Tibial artery (tissue), 4 donors: ENCODE measurements around the gene CLDND1.

Experiments used
- DNase-seq, 2 donors: peaks; one replicate each; pipeline ENCODE4 v3.0.0-alpha.2; 2019
- H3K27ac ChIP-seq, 2 donors: fragments of 200-600 bp; sonication (generic) in 1 of 2; 1 replicate in 1 of 2; 2 replicates in 1 of 2; pipeline ENCODE4 v1.5.1; 2018 to 2019; ENCODE audit warnings: mild to moderate bottlenecking in 1 of 2
- H3K27me3 ChIP-seq, 2 donors: fragments of 200-600 bp; sonication (generic) in 1 of 2; one replicate each; pipeline versions ENCODE4 v1.5.1 to v1.6.0; 2016 to 2019
- H3K36me3 ChIP-seq, 3 donors: fragments of 200-600 bp; sonication (generic) in 2 of 3; one replicate each; pipeline ENCODE4 v1.5.1; 2016 to 2019; ENCODE audit warnings: mild to moderate bottlenecking in 2 of 3
- H3K4me1 ChIP-seq, 4 donors: fragments of 200-600 bp; sonication (generic) in 2 of 4; 1 replicate in 3 of 4; 2 replicates in 1 of 4; pipeline ENCODE4 v1.5.1; 2016 to 2019
- H3K4me3 ChIP-seq, 2 donors: fragments of 200-600 bp; sonication (generic) in 1 of 2; 1 replicate in 1 of 2; 2 replicates in 1 of 2; pipeline ENCODE4 v1.5.1; 2018 to 2019; ENCODE audit warnings: mild to moderate bottlenecking in 2 of 2
- H3K9me3 ChIP-seq, 3 donors: fragments of 200-600 bp; sonication (generic) in 1 of 3; one replicate each; pipeline ENCODE4 v1.5.1; 2016 to 2019
- intact Hi-C: fragments of 100-400 bp; cut with DNase I; formaldehyde crosslinking; loops from one replicate; pipeline ENCODE4 v1.15.0; 2023; ENCODE audit warnings: low total_unique reads
- TF ChIP-seq, protein P1 (sequence below), 2 experiments: fragments of 200-600 bp in 1 of 2; fragments of 450-650 bp in 1 of 2; IDR thresholded peaks; one replicate each; pipeline ENCODE4 v1.5.1; 2017 to 2019; ENCODE audit warnings: antibody characterized with exemption in 2 of 2, mild to moderate bottlenecking in 1 of 2, moderate library complexity in 1 of 2

The CLDND1 gene

DNA sequence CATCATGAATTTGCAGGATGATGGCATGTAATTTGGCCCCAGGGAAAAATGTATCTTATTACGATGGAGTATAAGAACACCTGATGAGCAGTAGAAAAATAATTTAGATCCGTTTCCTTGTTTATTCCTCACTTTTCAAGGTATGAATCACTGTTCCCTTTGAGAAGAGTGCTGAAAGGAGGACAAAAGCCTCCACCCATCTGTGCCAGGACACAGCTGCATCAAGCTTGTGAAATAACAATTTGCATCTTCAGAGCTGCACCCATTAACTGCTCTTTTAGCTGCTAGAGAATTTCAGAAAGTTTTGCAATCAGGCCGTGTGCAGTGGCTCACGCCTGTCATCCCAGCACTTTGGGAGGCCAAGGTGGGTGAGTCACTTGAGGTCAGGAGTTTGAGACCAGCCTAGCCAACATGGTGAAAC is 9.6 kb downstream of the CLDND1 start:
- TF ChIP-seq, protein P1, sequence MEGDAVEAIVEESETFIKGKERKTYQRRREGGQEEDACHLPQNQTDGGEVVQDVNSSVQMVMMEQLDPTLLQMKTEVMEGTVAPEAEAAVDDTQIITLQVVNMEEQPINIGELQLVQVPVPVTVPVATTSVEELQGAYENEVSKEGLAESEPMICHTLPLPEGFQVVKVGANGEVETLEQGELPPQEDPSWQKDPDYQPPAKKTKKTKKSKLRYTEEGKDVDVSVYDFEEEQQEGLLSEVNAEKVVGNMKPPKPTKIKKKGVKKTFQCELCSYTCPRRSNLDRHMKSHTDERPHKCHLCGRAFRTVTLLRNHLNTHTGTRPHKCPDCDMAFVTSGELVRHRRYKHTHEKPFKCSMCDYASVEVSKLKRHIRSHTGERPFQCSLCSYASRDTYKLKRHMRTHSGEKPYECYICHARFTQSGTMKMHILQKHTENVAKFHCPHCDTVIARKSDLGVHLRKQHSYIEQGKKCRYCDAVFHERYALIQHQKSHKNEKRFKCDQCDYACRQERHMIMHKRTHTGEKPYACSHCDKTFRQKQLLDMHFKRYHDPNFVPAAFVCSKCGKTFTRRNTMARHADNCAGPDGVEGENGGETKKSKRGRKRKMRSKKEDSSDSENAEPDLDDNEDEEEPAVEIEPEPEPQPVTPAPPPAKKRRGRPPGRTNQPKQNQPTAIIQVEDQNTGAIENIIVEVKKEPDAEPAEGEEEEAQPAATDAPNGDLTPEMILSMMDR (IDR thresholded peaks at IDR 0.05): no peak
- intact Hi-C loops: no loop called here
- peaks cover 23 to 62% (median 55%) of the 10 kb centered on the region in 3 donors for H3K36me3 ChIP-seq
- H3K4me3 ChIP-seq: no peak overlapping the region
- no peak for DNase-seq
- no peaks in the 10 kb centered on the region for H3K4me1 ChIP-seq
- no peaks in the 10 kb centered on the region for H3K27me3 ChIP-seq
- H3K27ac ChIP-seq: no peak overlapping the region
- H3K9me3 ChIP-seq: no peaks in the 10 kb centered on the region

DNA sequence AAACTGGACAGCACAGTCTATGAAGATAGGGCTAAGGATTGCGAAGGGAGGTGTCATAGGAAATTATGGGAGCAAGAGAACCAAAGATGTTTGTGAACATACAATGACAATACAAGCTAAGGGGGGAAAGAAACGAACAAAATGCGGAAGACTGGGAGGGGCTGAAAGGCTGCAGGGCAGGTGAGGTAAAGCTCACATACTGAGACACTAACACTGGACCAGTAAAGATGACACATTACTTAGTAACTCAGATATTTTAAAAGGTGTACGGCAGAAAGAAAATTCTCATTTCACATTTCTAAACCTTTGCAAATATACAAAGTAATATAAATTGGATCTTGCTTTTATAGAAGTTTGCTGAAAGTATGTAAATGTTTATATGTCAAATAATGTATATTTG is 10.1 kb downstream of the CLDND1 start:
- TF ChIP-seq, protein P1 (IDR thresholded peaks at IDR 0.05): no peak
- H3K27me3 ChIP-seq: no peaks in the 10 kb centered on the region
- no peak for DNase-seq
- intact Hi-C loops: no loop called here
- H3K4me3 ChIP-seq: no peak overlapping the region
- H3K4me1 ChIP-seq: no peaks in the 10 kb centered on the region
- H3K36me3 ChIP-seq: peaks cover 23 to 60% (median 54%) of the 10 kb centered on the region in 3 donors
- no peak overlapping the region for H3K27ac ChIP-seq
- H3K9me3 ChIP-seq: no peaks in the 10 kb centered on the region

DNA sequence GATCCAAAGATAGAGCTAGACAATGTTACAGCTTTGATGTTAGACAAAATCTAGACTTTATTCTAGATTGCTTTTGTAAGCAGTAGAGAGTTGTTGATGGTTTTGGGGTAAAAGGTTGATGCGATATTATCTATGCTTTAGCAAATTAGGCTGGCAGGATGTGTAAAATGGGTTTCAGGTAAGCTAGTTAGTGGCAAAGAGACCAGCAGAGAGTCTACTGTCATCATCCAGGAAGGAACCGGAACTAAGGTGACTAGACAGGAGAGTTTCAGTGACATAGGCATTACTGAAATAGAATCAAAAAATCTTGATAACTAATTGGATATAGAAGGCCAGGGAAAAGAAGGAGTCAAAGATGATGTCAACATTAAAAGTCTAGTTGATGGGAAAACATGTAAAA is 14.1 kb downstream of the CLDND1 start:
- TF ChIP-seq, protein P1 (IDR thresholded peaks at IDR 0.05): no peak
- Histone ChIP-seq H3K4me1 (peaks cover 0 to 4% (median 0%) of the 10 kb centered on the region in 4 donors), H3K27ac (no peak overlapping the region), H3K9me3 (no peaks in the 10 kb centered on the region), H3K36me3 (peaks cover 5 to 38% (median 38%) of the 10 kb centered on the region in 3 donors), H3K4me3 (no peak overlapping the region), H3K27me3 (no peaks in the 10 kb centered on the region)
- intact Hi-C loops: no loop called here
- no peak for DNase-seq

DNA sequence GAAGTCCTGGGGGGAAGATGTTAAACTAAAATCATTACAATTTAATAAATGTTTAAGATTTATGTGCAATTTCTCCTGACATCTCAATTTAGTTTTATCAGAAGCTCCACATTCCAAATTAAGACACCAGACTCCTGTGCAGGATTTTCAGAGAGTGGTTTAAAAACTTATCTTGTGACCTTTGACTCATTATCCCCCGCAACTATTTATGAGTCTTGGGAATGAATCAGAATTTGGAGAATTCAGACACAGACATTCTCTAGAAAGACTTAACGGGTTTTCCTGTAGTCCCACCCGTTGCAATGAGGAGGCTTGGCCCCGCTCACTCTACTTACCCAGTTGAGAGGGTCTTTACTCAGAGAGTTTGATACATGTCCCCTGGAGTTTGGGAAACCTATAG is 18.2 kb downstream of the CLDND1 start:
- DNase-seq: no peak
- no peaks in the 10 kb centered on the region for H3K9me3 ChIP-seq
- peaks cover 0 to 15% (median 11%) of the 10 kb centered on the region in 3 donors for H3K36me3 ChIP-seq
- H3K4me1 ChIP-seq: peaks cover 0 to 4% (median 0%) of the 10 kb centered on the region in 4 donors
- H3K4me3 ChIP-seq: no peak overlapping the region
- no peaks in the 10 kb centered on the region for H3K27me3 ChIP-seq
- intact Hi-C loops: no loop called here
- H3K27ac ChIP-seq: no peak overlapping the region
- TF ChIP-seq, protein P1 (IDR thresholded peaks at IDR 0.05): no peak

DNA sequence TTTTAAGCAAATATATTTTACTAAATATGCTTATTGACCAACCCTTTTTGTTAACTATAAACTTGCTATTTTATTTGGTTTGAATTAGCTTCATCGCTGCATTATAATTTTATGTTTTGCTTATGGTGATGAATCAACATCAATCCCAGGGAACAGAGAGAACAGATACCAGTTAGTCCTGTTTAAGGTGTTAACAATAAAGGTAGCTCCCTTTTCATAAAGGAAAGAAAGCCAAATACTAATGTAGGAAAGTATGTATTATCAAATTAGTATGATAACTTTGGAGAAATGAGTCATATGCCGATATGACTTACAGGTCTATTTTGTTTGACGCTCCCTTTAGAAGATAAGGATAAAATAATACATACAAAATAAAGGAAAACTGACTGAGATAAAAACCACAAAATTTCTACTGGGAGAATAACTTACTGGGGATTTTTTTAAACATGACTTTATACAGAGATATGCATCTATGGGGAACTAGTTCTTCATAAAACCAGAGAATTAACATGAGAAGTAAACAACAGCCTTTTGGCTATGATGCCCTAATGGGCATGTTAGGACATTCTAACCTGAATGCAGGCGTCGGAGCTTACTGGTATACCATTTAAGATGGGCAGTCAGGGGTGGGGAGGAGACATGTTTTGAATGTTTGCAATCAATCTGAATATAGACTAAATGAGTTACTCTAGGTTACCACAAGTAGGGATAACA is 20.7 kb downstream of the CLDND1 start:
- Histone ChIP-seq H3K4me1 (peaks cover 0 to 4% (median 0%) of the 10 kb centered on the region in 4 donors), H3K36me3 (peaks cover 0 to 12% (median 5%) of the 10 kb centered on the region in 3 donors), H3K27ac (no peak overlapping the region), H3K27me3 (no peaks in the 10 kb centered on the region), H3K4me3 (no peak overlapping the region), H3K9me3 (no peaks in the 10 kb centered on the region)
- no peak for DNase-seq
- TF ChIP-seq, protein P1 (IDR thresholded peaks at IDR 0.05): no peak
- intact Hi-C loops: no loop called here
